HG02885 (cell line): ENCODE results near the gene TSHR.
"Not testable (repeated sequence)": the region's sequence is repeated elsewhere in the genome, so short reads cannot be mapped to it uniquely, and the experiment has no call there.

Experiments
- ATAC-seq: cut with Tn5 transposase; IDR thresholded peaks from one replicate; pipeline ENCODE4 v1.9.1; 2021; ENCODE audit warnings: mild to moderate bottlenecking; ENCODE audit not compliant: unreplicated experiment, poor library complexity

The TSHR gene

DNA sequence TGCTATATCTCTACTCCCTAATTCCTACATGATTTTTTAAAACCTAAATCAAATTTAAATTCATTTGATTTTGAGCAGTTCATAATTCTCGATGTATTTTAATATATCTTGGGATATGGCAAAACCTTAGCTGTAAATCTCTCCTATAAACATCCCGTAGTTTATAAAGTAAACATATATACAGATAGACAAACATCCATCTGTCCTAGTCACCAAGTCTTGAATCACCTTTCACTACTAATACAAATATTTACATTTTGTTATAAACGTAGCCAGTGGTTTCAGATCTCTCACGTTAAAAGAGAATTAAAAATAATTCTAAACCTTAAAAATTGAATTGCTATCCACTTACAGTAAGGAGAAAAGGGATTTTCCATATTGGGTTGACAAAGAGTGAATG, 107.0 kb downstream of the TSHR start:
- ATAC-seq: no peak

DNA sequence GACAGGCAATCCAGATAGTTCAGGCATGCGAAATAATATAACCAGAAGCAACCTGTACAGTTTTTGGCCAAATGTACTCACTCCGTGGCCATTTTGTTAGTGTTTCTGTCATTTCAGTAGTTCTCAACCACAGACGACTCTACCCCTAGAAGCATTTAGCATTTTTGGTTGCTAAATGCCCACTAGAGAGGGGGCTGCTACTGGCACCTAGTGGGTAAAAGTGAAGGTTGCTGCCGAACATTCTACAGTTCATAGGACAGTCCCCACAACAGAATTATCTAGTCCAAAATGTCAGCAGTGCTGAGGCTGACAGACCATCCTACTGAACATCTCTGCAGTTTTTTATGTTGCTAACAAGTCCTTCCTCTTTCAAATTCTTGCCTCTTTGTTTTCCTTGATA, 107.4 kb downstream of the TSHR start:
- ATAC-seq: peak; percentile 78

DNA sequence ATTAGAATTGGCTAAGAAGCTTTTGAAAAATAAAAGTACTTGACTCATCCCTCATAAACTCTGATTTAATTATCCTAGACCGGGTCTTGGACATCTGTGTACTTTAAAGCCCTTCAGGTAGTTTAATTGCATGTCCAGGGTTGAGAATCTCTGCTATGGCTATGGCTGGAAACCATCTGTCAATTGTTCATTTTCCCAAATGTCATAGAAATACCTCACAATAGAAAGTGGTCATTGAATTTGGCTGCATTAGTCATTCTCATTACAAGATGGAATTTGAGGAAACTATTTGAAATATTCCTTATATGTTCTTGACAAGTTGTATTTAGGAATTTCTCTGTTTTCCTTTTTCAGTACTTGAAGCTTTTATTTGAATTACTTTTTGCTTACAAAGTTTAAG, 111.3 kb downstream of the TSHR start:
- ATAC-seq: no peak

DNA sequence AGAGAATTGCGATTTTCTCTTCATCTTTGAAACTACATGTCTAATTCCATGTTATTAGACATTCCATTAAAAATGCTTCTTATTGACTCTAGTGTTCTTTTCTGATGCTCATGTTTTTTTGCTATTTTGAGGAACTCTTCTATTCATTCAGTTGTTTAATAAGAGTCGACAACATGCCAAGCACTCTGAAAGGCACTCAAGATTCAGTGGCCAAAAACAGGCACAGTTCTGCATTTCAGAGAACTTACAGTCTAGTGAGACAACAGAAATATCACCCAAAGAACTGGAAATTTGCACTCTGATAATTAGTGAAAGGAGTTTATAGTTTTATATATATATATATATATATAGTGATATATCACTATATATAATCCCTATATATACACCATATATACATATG, 111.7 kb downstream of the TSHR start:
- ATAC-seq: no peak

DNA sequence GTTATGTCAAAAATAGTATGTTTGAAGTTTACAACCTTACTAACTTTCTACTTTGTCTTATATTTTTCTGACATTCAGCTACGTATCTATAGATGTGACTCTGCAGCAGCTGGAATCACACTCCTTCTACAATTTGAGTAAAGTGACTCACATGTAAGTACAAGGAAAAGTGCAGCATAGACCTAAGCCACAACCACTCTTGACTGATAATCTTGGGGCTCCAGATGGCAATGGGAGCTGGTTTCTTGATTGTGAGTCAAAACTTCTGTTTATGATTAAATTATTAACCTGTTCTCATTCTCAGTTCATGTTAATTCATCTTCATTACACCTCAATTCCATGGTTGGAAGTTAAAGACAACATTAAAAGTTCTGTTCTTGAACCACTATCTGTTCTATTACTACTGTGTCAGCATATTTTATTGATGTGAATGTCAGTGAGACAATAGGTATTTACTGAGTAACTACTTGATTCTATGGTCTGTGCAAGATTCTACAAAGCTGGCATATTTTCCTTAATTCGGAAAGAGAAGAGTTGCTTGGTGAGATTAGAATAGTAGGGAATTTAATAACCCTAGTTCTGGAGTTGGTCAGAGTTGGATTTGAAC, 112.9 kb downstream of the TSHR start:
- no peak for ATAC-seq

DNA sequence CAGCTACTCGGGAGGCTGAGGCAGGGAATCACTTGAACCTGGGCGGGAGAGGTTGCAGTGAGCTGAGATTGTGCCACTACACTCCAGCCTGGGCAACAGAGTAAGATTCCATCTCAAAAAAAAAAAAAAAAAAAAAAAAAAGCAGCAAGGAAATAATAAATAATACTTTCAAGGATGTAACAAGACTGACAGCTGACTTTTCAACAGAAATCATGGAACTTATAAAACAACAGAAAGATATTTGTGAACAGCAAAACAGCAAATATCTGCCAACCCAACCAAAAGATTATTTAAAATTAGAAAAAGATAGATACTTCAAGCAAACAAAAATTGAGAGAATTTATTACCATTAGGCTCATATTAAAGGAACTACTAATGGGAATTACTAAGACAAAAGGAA, 115.1 kb downstream of the TSHR start:
- ATAC-seq: no peak

DNA sequence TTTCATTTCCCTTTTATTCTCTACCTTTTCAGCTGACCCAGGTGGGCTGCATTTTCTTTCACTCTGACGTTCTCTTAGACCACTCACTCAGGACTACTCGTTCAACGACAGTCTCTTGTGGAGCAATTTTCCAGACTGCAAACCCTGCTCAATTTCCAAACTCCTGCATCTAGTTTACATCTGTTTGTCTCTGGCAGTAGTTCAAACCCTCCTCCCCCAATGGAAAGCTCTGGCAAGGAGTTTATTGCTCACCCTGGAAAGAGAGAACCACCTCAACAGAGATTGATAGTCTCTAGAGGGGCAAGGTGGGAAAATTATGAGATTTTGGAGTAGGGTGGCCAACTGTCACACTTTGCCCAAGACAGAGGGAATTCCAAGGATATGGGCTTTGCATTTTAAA, 130.2 kb downstream of the TSHR start:
- no peak for ATAC-seq

DNA sequence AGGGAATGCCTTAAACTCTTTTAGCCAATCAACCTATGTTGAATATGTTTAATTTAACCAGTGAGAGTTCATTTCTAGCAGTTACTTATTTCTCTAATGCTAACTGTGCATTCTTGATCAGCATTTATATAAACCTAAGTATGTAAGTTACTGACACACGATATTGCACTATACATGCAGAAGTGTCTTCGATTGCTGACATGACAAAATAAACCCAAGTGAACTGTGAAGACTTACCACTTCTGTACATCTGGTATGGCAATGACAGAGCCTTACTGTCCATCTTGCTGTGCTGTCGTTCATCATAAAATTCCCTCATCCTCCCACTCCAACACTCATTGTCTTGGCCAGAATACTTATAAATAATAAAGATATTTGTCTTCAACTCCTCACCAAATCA, 131.8 kb downstream of the TSHR start:
- no peak for ATAC-seq

DNA sequence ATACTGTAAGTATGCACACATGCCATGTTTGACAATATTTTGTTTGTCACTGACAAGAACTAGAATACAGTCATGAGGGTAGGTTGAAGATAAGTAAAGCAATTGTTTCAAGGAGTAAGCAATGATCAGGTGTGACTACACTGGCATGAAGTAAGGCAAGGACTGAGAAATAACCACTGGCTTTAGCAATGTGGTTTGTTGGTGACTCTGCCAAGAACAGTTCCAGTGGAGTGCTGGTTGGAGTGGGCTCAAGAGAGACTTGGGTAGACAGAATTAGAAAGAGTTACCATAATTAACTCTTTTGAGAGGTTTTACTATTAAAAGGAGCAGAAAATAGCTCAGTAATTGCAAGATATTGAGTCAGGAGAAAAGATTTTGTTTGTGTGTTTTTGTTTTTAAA, 135.7 kb downstream of the TSHR start:
- no peak for ATAC-seq

DNA sequence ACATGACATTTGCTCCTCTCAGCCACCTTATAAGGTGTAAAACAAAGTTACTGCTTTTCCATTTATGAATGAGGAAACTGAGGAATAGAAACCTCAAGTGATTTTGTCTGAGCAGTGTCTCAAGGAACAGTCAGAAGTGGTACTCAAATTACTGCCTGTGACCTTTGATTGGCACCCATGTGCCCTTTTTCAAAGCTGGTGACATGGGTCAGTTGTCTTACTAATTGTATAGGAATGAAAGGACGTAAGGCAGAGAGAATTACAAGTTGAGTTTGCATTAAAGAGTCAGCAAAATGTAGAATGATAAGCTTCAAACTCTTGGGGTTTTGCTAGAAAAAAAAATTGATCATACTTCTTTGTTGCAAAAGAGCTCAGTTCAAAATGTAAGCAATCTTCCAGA, 136.2 kb downstream of the TSHR start:
- no peak for ATAC-seq

DNA sequence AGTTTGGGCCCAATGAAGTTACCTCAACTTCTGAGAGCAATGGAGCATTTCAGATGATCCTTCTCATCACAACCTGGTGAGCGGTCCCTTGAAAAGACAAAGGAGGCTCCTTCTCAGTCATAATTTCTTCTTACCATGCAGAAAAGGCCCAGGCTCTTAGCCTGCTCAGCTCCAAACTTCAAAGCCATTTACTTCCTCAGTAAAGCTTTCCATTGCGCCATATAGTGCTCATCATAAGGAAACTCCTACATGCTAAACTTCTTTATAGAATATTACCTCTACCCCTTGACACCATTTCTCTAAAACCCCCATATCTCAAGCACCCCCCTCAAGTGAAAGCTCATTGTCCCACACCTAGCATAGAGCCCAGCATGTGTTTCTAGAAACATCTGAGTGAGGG, 138.2 kb downstream of the TSHR start:
- ATAC-seq: no peak

DNA sequence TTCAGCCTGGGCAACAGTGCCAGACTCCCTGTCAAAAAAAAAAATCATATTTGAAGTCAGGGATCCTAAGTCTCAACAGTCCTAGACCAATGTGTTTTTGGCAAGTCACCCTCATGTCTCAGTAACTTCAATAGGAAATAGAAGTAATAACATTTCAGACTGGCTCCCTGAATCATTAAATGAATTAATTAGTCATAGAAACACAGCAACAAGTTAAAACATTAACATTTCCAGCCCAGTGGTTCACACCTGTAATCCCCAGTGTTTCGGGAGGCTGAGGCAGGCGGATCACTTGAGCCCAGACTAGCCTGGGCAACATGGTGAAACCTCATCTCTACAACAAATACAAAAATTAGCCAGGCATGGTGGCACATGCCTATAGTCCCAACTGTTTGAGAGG, 140.1 kb downstream of the TSHR start:
- no peak for ATAC-seq

DNA sequence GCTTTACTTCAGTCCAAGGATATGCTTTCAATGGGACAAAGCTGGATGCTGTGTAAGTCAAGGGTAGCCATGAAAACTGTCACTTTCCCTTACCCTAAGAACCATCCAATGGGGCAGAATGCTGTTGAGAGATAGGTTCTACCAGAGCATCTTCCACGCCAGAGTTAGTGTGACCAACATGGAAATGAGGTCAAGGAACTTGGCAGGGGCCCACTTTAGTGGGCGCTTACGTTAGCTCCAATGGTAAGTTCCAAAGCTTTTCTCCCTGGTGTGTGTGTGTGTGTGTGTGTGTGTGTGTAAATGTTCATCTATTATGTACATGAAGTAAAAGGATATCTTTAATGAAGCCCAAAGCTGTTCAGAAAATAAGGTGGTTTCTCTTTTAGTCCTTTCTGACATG, 141.2 kb downstream of the TSHR start:
- no peak for ATAC-seq

DNA sequence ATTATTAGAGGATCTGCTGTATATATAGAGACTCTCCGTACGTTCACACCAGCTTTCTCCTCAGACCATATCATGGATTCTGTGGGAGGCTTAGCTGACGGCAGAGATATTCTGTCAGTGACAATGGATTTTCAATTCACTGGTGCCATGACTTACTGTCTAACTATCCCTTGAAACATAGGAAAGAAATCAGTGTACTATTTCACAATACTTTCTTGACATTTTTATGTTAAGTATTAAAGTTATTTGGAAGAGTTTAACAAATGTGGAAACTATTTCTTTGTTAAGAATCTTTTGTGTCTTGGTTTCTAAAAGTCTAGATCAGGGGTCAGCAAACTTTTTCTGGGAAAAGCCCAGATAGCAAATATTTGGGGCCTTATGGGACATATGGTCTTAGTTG, 146.8 kb downstream of the TSHR start:
- ATAC-seq: no peak

DNA sequence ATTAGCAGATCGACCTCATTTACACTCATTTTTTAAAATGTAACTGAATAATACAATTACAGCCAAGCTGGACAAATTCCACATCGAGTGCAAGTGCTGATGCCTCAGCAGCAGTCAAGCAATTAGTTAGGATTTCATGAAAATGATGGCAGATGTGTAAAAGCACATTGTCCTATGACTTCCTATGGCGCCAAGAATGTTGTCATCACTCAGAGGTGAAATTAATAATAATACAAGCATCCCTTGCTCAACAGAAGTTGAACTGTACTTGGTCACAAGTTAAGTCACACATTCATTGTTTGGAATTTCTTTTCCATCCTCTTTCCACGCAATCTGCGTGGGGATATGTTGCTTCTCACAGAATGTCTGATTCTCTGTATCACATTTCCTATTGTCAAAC, 148.0 kb downstream of the TSHR start:
- no peak for ATAC-seq

DNA sequence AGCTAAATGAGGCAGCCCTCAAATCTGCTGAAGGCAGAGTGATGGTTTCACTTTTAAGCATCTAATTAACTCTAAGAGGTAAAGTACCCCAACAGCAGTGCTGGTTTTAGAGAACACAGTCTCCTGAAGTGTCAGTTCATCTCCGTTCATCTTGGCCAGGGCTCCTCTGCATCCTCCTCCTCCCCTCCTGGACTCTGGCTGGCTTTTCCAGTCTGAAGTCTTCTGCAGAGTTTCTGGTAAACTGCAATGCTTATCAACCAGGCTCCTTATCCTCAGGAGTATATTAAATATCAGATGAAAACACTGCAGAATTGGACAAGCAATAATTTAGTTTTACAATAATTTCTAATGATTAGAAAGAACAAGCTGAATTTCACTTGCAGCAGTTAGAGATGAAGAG, 150.0 kb downstream of the TSHR start:
- ATAC-seq: no peak

DNA sequence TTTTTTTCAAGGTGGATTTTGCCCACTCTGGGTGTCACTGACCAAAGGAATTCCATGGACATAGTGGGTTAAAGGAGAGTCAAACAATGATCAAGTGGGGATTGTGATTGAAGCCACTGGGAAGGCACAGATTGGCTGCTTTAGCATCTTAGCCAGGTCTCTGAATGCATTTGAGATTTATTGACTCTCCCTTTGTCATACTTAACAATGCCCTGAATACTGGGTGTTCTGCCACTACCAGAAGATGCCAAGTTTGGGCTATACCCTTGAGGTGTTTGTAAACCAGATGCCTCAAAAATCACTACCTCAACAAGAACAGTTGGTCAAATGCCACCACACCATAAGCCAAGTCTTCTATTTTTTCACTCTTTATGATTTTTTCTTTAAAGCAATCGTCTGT, 150.5 kb downstream of the TSHR start:
- ATAC-seq: no peak

DNA sequence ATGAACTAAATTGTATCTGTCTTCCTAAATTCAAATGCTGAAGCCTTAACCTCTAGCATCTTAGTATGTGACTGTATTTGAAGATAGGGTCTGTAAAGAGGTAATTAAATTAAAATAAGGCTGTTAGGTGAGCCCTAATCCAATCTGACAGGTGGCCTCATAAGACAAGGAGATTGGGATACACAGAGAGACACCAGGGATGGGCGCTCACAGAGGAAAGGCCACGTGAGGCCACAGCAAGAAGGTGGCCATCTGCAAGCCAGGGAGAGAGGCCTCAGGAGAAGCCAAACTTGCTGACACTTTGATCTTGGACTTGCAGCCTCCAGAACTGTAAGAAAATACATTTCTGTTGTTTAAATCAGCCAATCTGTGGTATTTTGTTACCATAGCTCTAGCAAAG, 154.8 kb downstream of the TSHR start:
- ATAC-seq: no peak

DNA sequence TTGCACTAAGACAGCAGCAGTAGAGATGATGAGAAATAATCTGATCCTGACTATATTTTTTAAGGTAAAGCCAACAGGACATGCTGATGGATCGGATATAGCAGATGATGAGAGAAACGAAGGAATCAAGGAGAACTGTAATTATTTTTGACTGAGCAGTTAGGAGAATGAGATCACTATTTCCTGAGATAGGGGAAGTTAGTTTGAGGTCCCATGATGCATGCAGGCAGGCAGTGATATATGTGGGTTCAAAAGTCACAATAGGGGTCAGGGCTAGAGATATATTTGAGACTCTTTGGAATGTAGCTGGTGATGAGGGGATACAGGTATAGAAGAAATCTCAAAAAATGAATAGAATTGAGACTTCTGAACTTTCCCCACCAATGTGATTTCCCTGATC, 157.8 kb downstream of the TSHR start:
- no peak for ATAC-seq

DNA sequence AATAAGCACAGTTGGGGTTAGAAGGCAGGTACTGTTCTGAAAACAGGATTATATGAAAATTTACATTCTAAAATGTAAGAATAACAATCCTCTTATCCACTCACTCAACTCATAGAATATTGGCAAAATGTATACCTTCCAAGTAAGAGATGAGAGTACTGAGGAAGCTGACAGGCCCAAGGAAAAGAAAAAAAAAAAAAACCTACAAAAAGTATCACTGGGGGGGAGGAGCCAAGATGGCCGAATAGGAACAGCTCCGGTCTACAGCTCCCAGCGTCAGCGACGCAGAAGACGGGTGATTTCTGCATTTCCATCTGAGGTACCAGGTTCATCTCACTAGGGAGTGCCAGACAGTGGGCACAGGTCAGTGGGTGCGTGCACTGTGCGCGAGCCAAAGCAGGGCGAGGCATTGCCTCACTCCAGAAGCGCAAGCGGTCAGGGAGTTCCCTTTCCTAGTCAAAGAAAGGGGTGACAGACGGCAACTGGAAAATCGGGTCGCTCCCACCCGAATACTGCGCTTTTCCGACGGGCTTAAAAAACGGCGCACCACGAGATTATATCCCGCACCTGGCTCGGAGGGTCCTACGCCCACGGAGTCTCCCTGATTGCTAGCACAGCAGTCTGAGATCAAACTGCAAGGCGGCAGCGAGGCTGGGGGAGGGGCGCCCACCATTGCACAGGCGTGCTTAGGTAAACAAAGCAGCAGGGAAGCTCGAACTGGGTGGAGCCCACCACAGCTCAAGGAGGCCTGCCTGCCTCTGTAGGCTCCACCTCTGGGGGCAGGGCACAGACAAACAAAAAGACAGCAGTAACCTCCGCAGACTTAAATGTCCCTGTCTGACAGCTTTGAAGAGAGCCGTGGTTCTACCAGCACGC, 158.8 kb downstream of the TSHR start:
- ATAC-seq: not testable (repeated sequence)

DNA sequence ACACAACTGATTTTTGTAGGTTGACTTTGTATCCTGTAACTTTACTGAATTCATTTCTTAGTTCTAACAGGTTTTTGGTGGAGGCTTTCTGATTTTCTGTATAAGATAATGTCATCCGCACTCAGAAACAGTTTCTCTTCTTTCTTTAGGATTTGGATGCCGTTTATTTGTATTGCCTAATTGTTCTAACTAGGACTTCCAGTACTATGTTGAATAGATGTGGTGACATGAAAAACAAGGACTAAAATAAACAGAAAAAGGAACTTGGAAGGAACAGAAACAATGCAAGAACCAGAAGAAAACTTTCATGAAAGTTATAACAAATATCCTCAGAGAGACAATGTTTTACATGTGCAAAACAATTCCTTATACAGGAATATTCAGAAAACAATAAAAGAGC, 165.1 kb downstream of the TSHR start:
- ATAC-seq: no peak

DNA sequence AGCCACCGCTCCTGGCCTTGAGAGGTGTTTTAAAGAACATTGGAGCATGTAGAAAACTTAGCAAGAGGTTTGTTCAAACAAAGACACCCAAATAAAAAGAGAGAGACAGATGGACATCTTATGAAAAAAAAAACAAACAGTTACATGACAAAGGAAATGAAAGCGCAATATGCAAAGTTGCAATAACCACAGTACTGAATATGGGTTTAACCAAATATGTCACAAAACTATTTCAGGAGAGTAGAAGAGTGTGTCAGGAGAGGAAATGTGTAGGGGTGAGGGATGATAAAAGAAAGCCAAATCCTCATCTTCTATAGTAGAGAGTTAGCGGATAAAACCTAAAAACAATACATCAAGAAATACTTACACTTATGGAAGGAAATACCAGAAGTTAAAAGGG, 166.9 kb downstream of the TSHR start:
- ATAC-seq: peak; percentile 99
